Measurements from ENCODE around the gene CLMN.

GRCh38 chr14:95339301-95339865 lies 19.7 kb upstream of the CLMN start:
- TF ChIP-seq CTCF (conservative IDR thresholded peaks at IDR 0.05; ENCODE audit: low read depth, low read length) (no peak), CHD1 (IDR thresholded peaks at IDR 0.05; ENCODE audit: low read depth, low read length) (no peak), RFX5 (IDR thresholded peaks at IDR 0.05; ENCODE audit: low read depth, low read length) (no peak), RAD21 (IDR thresholded peaks at IDR 0.05; ENCODE audit: low read length) (no peak), USF2 (IDR thresholded peaks at IDR 0.05; ENCODE audit: low read depth, low read length) (no peak)

Data from IMR-90 (cell line).